H9 (cell line): ENCODE data around the gene C1QL4. TPM values are rescaled to one million over a fixed set of nuclear protein-coding genes. Genes with fewer than 3 reads are reported as not detected.

Experiments
- DNase-seq: peaks from one replicate; pipeline ENCODE4 v3.0.0-alpha.2; 2017
- H2AFZ ChIP-seq: one replicate; pipeline ENCODE4 v1.6.1; 2013; ENCODE audit warnings: mild to moderate bottlenecking, low read length, control low read depth, moderate library complexity
- H2AK5ac ChIP-seq: 2 replicates; pipeline ENCODE4 v1.6.1; 2013; ENCODE audit warnings: low read length, control low read depth, mixed read lengths; ENCODE audit not compliant: insufficient read length
- H2BK120ac ChIP-seq: one replicate; pipeline ENCODE4 v1.6.1; 2013; ENCODE audit warnings: low read depth, mild to moderate bottlenecking, low read length, control low read depth, inconsistent platforms; ENCODE audit not compliant: poor library complexity, severe bottlenecking
- H2BK12ac ChIP-seq: 2 replicates; pipeline ENCODE4 v1.6.1; 2013; ENCODE audit warnings: low read length, control low read depth, mixed read lengths, low read depth; ENCODE audit not compliant: insufficient read length
- H2BK15ac ChIP-seq: 2 replicates; pipeline ENCODE4 v1.6.1; 2013; ENCODE audit warnings: low read depth, low read length, control low read depth
- H2BK20ac ChIP-seq: one replicate; pipeline ENCODE4 v1.6.1; 2013; ENCODE audit warnings: low read depth, mild to moderate bottlenecking, low read length, control low read depth, inconsistent platforms; ENCODE audit not compliant: poor library complexity, severe bottlenecking
- H2BK5ac ChIP-seq: 2 replicates; pipeline ENCODE4 v1.6.1; 2013; ENCODE audit warnings: low read length, control low read depth, mixed read lengths; ENCODE audit not compliant: insufficient read length
- H3K14ac ChIP-seq: 2 replicates; pipeline ENCODE4 v1.6.1; 2013; ENCODE audit warnings: low read length, control low read depth; ENCODE audit not compliant: insufficient read depth
- H3K18ac ChIP-seq: 2 replicates; pipeline ENCODE4 v1.6.1; 2013; ENCODE audit warnings: low read depth, mild to moderate bottlenecking, mixed read lengths, low read length, control low read depth; ENCODE audit not compliant: insufficient read length
- H3K23ac ChIP-seq: 2 replicates; pipeline ENCODE4 v1.6.1; 2013; ENCODE audit warnings: low read length, control low read depth, mixed read lengths, low read depth; ENCODE audit not compliant: insufficient read length
- H3K23me2 ChIP-seq: 2 replicates; pipeline ENCODE4 v1.6.1; 2013; ENCODE audit warnings: low read depth, mild to moderate bottlenecking, mixed read lengths, low read length, control low read depth; ENCODE audit not compliant: insufficient read length, poor library complexity, severe bottlenecking
- H3K27ac ChIP-seq: 2 replicates; pipeline ENCODE4 v1.5.1; 2013; ENCODE audit warnings: low read length, control low read depth, mixed read lengths, low read depth; ENCODE audit not compliant: insufficient read length
- H3K27me3 ChIP-seq: 2 replicates; pipeline ENCODE4 v1.6.1; 2013; ENCODE audit warnings: low read length, control low read depth, inconsistent platforms; ENCODE audit not compliant: insufficient read depth
- H3K4ac ChIP-seq: 2 replicates; pipeline ENCODE4 v1.6.1; 2013; ENCODE audit warnings: low read depth, mild to moderate bottlenecking, control low read depth, inconsistent platforms, low read length, moderate library complexity
- H3K4me1 ChIP-seq: 2 replicates; pipeline ENCODE4 v1.6.1; 2013; ENCODE audit warnings: low read length, control low read depth, inconsistent platforms; ENCODE audit not compliant: insufficient read depth
- H3K4me2 ChIP-seq: 2 replicates; pipeline ENCODE4 v1.6.1; 2013; ENCODE audit warnings: low read length, control low read depth, mixed read lengths; ENCODE audit not compliant: insufficient read length, insufficient read depth
- H3K56ac ChIP-seq: 2 replicates; pipeline ENCODE4 v1.6.1; 2013; ENCODE audit warnings: low read depth, mild to moderate bottlenecking, mixed read lengths, low read length, control low read depth; ENCODE audit not compliant: insufficient read length
- H3K79me1 ChIP-seq: 2 replicates; pipeline ENCODE4 v1.6.1; 2013; ENCODE audit warnings: low read depth, mild to moderate bottlenecking, moderate library complexity, low read length, control low read depth, inconsistent platforms; ENCODE audit not compliant: insufficient read depth, poor library complexity, severe bottlenecking
- H3K79me2 ChIP-seq: 2 replicates; pipeline ENCODE4 v1.6.1; 2013; ENCODE audit warnings: low read length, control low read depth, inconsistent platforms; ENCODE audit not compliant: insufficient read depth
- H3K9ac ChIP-seq: 2 replicates; pipeline ENCODE4 v1.6.1; 2013; ENCODE audit warnings: low read length, control low read depth, mixed read lengths; ENCODE audit not compliant: insufficient read length; ENCODE audit errors: extremely low read depth
- H3K9me3 ChIP-seq: one replicate; pipeline ENCODE4 v1.6.1; 2013; ENCODE audit warnings: low read depth, low read length, inconsistent platforms; ENCODE audit not compliant: control insufficient read depth
- H3T11ph ChIP-seq: one replicate; pipeline ENCODE4 v1.6.1; 2013; ENCODE audit warnings: mild to moderate bottlenecking, low read length, control low read depth, inconsistent platforms
- H4K20me1 ChIP-seq: one replicate; pipeline ENCODE4 v1.6.1; 2013; ENCODE audit not compliant: control insufficient read depth, insufficient read length, insufficient read depth
- H4K5ac ChIP-seq: 2 replicates; pipeline ENCODE4 v1.6.1; 2013; ENCODE audit warnings: low read depth, mild to moderate bottlenecking, mixed read lengths, low read length, control low read depth; ENCODE audit not compliant: insufficient read length
- H4K8ac ChIP-seq: replicated peaks from 2 replicates; pipeline ENCODE4 v1.6.1; 2013; ENCODE audit warnings: low read length, control low read depth, mixed read lengths, low read depth; ENCODE audit not compliant: insufficient read length
- H4K91ac ChIP-seq: 2 replicates; pipeline ENCODE4 v1.6.1; 2013; ENCODE audit warnings: low read depth, mild to moderate bottlenecking, moderate library complexity, mixed read lengths, low read length, control low read depth; ENCODE audit not compliant: insufficient read length
- H3K27ac Mint-ChIP-seq, 3 experiments: 2 replicates in 2 of 3; 3 replicates in 1 of 3; pipeline ENCODE4 v1.8.0; 2020 to 2021; ENCODE audit warnings: mixed read lengths in 3 of 3, mild to moderate bottlenecking in 1 of 3, moderate library complexity in 1 of 3
- H3K27me3 Mint-ChIP-seq: 2 replicates; pipeline ENCODE4 v1.8.0; 2021; ENCODE audit warnings: low read depth, mild to moderate bottlenecking, moderate library complexity, mixed read lengths
- H3K36me3 Mint-ChIP-seq, 3 experiments: 2 replicates in 2 of 3; 3 replicates in 1 of 3; pipeline ENCODE4 v1.8.0; 2020 to 2021; ENCODE audit warnings: low read depth in 3 of 3, mixed read lengths in 3 of 3; ENCODE audit not compliant: insufficient read depth in 1 of 3
- H3K4me1 Mint-ChIP-seq, 2 experiments: 2 replicates each; pipeline ENCODE4 v1.8.0; 2020; ENCODE audit warnings: mixed read lengths in 2 of 2
- H3K4me3 Mint-ChIP-seq, 2 experiments: 2 replicates in 1 of 2; 3 replicates in 1 of 2; pipeline ENCODE4 v1.8.0; 2020 to 2021; ENCODE audit warnings: mild to moderate bottlenecking in 2 of 2, mixed read lengths in 2 of 2, moderate library complexity in 1 of 2
- H3K9me3 Mint-ChIP-seq, 2 experiments: 2 replicates in 1 of 2; 3 replicates in 1 of 2; pipeline ENCODE4 v1.8.0; 2020; ENCODE audit warnings: mild to moderate bottlenecking in 2 of 2, mixed read lengths in 2 of 2, moderate library complexity in 1 of 2
- WGBS: extraction: QIAGEN DNeasy Blood & Tissue Kit; methylation state at CpG from one replicate; pipeline ENCODE4 v1.1.7; 2013; ENCODE audit warnings: missing lambda C conversion rate, low lambda C conversion rate, mixed read lengths; ENCODE audit not compliant: insufficient read length; ENCODE audit errors: extremely low coverage; 5-methylcytosine and 5-hydroxymethylcytosine counted together
- total RNA-seq: library from RNA; stranded (reverse); gene quantifications from 2 replicates; pipeline ENCODE4 v1.2.1, GENCODE V29; 2021
- TF ChIP-seq, protein P1 (sequence below): fragments of 200-600 bp; sonication (generic); conservative IDR thresholded peaks from 3 replicates; pipeline ENCODE4 v1.8.0; 2021; ENCODE audit warnings: antibody characterized with exemption, mild to moderate bottlenecking

C1QL4 gene
- total RNA-seq, 1 experiment from 2014 or later, result 1.9 TPM

GRCh38 chr12:49352351-49352750, 15.4 kb upstream of the C1QL4 start:
- H2BK120ac ChIP-seq, result no peak overlapping the region
- Mint-ChIP-seq H3K27ac (no peak overlapping the region), H3K36me3 (no peaks in the 10 kb centered on the region; a peak in 1 of 7 replicates), H3K9me3 (no peaks in the 10 kb centered on the region), H3K4me1 (peaks cover 8% of the 10 kb centered on the region in 2 experiments), H3K4me3 (no peak overlapping the region), H3K27me3 (peaks cover 51% of the 10 kb centered on the region)
- H2BK20ac ChIP-seq, result no peak overlapping the region
- H3K18ac ChIP-seq, result no peak overlapping the region
- no peak overlapping the region for H3K4ac ChIP-seq
- no peak overlapping the region for H3K9ac ChIP-seq
- no peak overlapping the region for H3K23ac ChIP-seq
- H4K91ac ChIP-seq, result no peak overlapping the region
- no peaks in the 10 kb centered on the region for H3K79me1 ChIP-seq
- no peak for DNase-seq
- no peak overlapping the region for H3T11ph ChIP-seq
- H2AK5ac ChIP-seq, result no peak overlapping the region
- H3K56ac ChIP-seq, result no peak overlapping the region
- H3K79me2 ChIP-seq, result no peaks in the 10 kb centered on the region
- WGBS, result no CpG with 5 or more reads among the region's 2 CpGs
- no peak overlapping the region for H4K5ac ChIP-seq
- H2BK15ac ChIP-seq, result no peak overlapping the region
- TF ChIP-seq, protein P1, sequence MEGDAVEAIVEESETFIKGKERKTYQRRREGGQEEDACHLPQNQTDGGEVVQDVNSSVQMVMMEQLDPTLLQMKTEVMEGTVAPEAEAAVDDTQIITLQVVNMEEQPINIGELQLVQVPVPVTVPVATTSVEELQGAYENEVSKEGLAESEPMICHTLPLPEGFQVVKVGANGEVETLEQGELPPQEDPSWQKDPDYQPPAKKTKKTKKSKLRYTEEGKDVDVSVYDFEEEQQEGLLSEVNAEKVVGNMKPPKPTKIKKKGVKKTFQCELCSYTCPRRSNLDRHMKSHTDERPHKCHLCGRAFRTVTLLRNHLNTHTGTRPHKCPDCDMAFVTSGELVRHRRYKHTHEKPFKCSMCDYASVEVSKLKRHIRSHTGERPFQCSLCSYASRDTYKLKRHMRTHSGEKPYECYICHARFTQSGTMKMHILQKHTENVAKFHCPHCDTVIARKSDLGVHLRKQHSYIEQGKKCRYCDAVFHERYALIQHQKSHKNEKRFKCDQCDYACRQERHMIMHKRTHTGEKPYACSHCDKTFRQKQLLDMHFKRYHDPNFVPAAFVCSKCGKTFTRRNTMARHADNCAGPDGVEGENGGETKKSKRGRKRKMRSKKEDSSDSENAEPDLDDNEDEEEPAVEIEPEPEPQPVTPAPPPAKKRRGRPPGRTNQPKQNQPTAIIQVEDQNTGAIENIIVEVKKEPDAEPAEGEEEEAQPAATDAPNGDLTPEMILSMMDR, result no peak
- H3K27me3 ChIP-seq, result peaks cover 17% of the 10 kb centered on the region
- no peaks in the 10 kb centered on the region for H3K4me1 ChIP-seq
- H2AFZ ChIP-seq, result no peak overlapping the region
- H3K14ac ChIP-seq, result no peak overlapping the region
- no peak overlapping the region for H3K4me2 ChIP-seq
- no peaks in the 10 kb centered on the region for H3K9me3 ChIP-seq
- H2BK12ac ChIP-seq, result no peak overlapping the region
- H3K27ac ChIP-seq, result no peak overlapping the region
- no peak overlapping the region for H4K8ac ChIP-seq
- H3K23me2 ChIP-seq, result peaks cover 6% of the 10 kb centered on the region
- no peaks in the 10 kb centered on the region for H4K20me1 ChIP-seq
- H2BK5ac ChIP-seq, result no peak overlapping the region
